ENCODE results near the gene SETD9. TPM values are rescaled to one million over a fixed set of nuclear protein-coding genes. Genes with fewer than 3 reads are reported as not detected.

SETD9 gene
- total and polyA plus RNA-seq, 12 donors: 6.8 to 26.2 (median 16.1) TPM

- H3K4me1 ChIP-seq: peaks cover 0 to 6% (median 0%) of the 10 kb centered on the region in 9 donors
- no peak overlapping the region for H3K27ac ChIP-seq
- no peaks in the 10 kb centered on the region for H3K27me3 ChIP-seq
- 35 to 38% methylated on average over 3 of the region's 3 CpGs for WGBS, 2 donors
- DNase-seq: peak in 1 of 2 donors; percentile 23
- intact Hi-C loops (cut with DNase I): loop anchor here in 9 of 10 donors (2.0 to 10.0 kb wide), 7 partner anchors 234 to 1564 kb away; partner anchors contain the start of gene PLK2 (in 1 of the 9)
- peaks cover 0 to 11% (median 0%) of the 10 kb centered on the region in 9 donors for H3K36me3 ChIP-seq
- TF ChIP-seq CTCF (IDR thresholded peaks at IDR 0.05): peak; percentile 56 to 85 (median 75)
- ATAC-seq: peak in 7 of 8 donors; percentile 35 to 78 (median 58)
- H3K4me3 ChIP-seq: no peak overlapping the region
- no peaks in the 10 kb centered on the region for H3K9me3 ChIP-seq
Observed at GRCh38 chr5:56900858-56901578, 8.4 kb upstream of the SETD9 start.

- peaks cover 0 to 19% (median 10%) of the 10 kb centered on the region in 9 donors for H3K4me1 ChIP-seq
- H3K4me3 ChIP-seq: peak overlapping the region; percentile 48 to 90 (median 66)
- TF ChIP-seq CTCF (IDR thresholded peaks at IDR 0.05): no peak
- 1 to 3% methylated on average over 19 of the region's 19 CpGs for WGBS, 2 donors
- DNase-seq (peak in 1 of 2 donors; percentile 78), ATAC-seq (peak; percentile 59 to 82 (median 71))
- peaks cover 0 to 10% (median 0%) of the 10 kb centered on the region in 11 donors for H3K9me3 ChIP-seq
- peaks cover 0 to 2% (median 0%) of the 10 kb centered on the region in 9 donors for H3K36me3 ChIP-seq
- no peaks in the 10 kb centered on the region for H3K27me3 ChIP-seq
- H3K27ac ChIP-seq: peak overlapping the region; percentile 86 to 98 (median 94)
- intact Hi-C loops (cut with DNase I): loop anchor here in 9 of 10 donors (2.0 to 10.0 kb wide), 9 partner anchors 43 to 1556 kb away; partner anchors contain the start of genes MIER3 (in 3 of the 9), GPBP1 (in 1 of the 9) and PLK2 (in 1 of the 9)
Observed at GRCh38 chr5:56908942-56909293, 478 bp upstream of the SETD9 start.

DNA sequence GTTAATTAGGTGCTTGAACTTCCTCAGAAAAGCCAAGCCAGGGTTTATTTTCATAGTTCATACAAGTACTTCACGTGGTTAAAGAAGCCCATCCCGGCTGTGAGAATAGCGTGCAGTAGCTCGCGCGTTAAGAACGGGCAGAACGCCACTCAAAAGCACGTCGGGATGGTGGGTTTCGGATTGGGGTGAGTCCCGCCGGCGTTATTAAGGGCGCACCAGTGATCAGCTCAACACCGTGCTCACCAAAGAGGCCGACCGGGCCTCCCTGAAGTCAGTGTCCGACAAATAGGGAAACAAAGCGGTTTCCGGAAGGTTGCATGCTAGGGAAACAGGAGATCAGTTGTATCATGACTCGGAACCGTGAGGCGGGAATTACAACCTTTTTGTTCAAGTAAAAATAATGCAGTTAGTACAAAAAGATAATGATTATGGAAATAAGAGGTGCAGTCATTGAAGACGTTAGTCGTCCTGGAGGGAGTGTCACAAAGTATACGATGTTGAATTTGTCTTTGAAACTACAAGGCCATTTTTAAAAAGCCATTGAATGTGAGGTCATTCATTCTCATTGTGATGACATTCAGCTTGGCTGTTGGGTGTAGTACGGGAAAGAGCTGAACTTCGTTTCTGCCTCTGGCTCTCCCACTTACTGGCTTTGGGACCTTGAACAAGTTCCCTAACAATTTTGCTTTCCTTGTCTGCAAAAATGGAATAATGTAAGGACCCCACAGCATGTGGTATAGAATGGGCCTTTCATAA, 992 bp downstream of the SETD9 start:
- ATAC-seq (peak; percentile 4 to 39 (median 25)), DNase-seq (peak; percentile 31 to 47)
- 1% methylated on average over 29 of the region's 29 CpGs for whole genome bisulfite sequencing, 2 donors
- peaks cover 0 to 19% (median 10%) of the 10 kb centered on the region in 9 donors for H3K4me1 ChIP-seq
- H3K9me3 ChIP-seq: peaks cover 0 to 10% (median 0%) of the 10 kb centered on the region in 11 donors
- peak overlapping the region; percentile 48 to 90 (median 66) for H3K4me3 ChIP-seq
- H3K36me3 ChIP-seq: peaks cover 0 to 14% (median 0%) of the 10 kb centered on the region in 9 donors
- no peaks in the 10 kb centered on the region for H3K27me3 ChIP-seq
- no peak for TF ChIP-seq CTCF (IDR thresholded peaks at IDR 0.05)
- peak overlapping the region; percentile 76 to 98 (median 94) for H3K27ac ChIP-seq
- intact Hi-C loops (cut with DNase I): loop anchor here in 2 of 10 donors (5.0 kb wide), 2 partner anchors 37 to 42 kb away; partner anchors contain the start of gene MIER3 (in 1 of the 2)

- no peaks in the 10 kb centered on the region for H3K27me3 ChIP-seq
- intact Hi-C loops (cut with DNase I): loop anchor here in 2 of 10 donors (5.0 kb wide), 2 partner anchors 34 to 39 kb away; partner anchors contain the start of gene MIER3 (in 1 of the 2)
- H3K27ac ChIP-seq: no peak overlapping the region
- no peak overlapping the region for H3K4me3 ChIP-seq
- peaks cover 0 to 18% (median 0%) of the 10 kb centered on the region in 9 donors for H3K36me3 ChIP-seq
- DNase-seq (no peak), ATAC-seq (no peak)
- no peaks in the 10 kb centered on the region for H3K9me3 ChIP-seq
- no peak for TF ChIP-seq CTCF (IDR thresholded peaks at IDR 0.05)
- H3K4me1 ChIP-seq: peaks cover 0 to 27% (median 11%) of the 10 kb centered on the region in 9 donors
- 90 to 92% methylated on average over 3 of the region's 3 CpGs for WGBS, 2 donors
Observed at GRCh38 chr5:56913766-56914165, 4.4 kb downstream of the SETD9 start.

All from heart right ventricle (tissue), 16 donors.